ACHN (cell line): ENCODE measurements around the gene CCDC6.

Experiments
- DNase-seq: peaks from one replicate; pipeline ENCODE4 v3.0.0-alpha.2; 2015
- in situ Hi-C: cut with HindIII; loops from 2 replicates; pipeline ENCODE4 v1.10.0; 2017; ENCODE audit warnings: low sequenced_read_pairs, low pct_ligation_motif_present, low pct_unique_long_range_greater_than_20kb

Gene CCDC6

GRCh38 chr10:59830601-59831259 lies 75.6 kb downstream of the CCDC6 start:
- in situ Hi-C loops, result no loop called here
- DNase-seq, result peak; percentile 63

DNA sequence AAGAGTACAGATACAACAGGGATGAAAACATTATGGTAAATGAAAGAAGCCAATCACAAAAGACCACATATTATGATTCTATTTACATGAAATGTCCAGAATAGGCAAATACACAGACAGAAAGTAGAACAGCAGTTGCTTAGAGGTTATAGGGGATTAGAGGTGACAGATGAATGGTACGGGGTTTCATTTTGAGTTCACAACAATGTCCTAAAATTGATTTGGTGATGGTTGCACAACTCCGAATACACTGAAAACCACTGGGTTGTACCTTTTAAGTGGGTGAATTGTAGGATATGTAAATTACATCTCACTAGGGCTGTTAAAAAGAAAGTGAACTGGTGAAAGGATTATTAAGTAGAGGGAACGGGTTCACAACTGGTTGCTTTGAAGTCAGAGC lies 76.8 kb downstream of the CCDC6 start:
- no peak for DNase-seq
- in situ Hi-C loops, result no loop called here

- in situ Hi-C loops, result no loop called here
These were observed 77.3 kb downstream of the CCDC6 start for GRCh38 chr10:59829024-59829423.

GRCh38 chr10:59825932-59826331 lies 80.4 kb downstream of the CCDC6 start:
- in situ Hi-C loops, result no loop called here
- DNase-seq, result no peak

More at GRCh38 chr10:59829024-59829423, 77.3 kb downstream of the CCDC6 start:
- DNase-seq, result no peak

DNA sequence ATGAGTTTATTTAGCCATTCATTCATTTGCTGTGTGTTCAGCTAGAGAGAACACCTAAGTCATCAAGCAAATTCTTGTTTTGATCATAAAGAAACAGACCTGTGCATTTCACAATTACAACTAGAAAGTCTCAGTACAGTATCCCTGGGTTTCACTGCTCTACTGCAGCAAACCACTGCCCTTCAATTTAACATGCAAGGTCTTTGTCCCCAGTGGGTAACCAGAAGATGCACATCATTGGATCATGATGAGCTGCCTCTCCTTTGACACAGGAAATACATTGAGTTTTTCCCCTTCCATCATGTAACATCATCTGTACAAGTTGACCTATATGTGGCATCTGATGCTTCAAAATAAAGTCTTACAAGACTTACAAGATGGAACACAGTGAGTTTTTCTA lies 82.6 kb downstream of the CCDC6 start:
- in situ Hi-C loops, result loop anchor here (25.0 kb wide), 1 partner anchor 211 kb away; no protein-coding TSS in a partner anchor
- no peak for DNase-seq

- in situ Hi-C loops, result loop anchor here (25.0 kb wide), 1 partner anchor 211 kb away; no protein-coding TSS in a partner anchor
These were observed 83.2 kb downstream of the CCDC6 start for GRCh38 chr10:59823111-59823510.

GRCh38 chr10:59820471-59820870 lies 85.9 kb downstream of the CCDC6 start:
- in situ Hi-C loops, result loop anchor here (25.0 kb wide), 1 partner anchor 208 kb away; no protein-coding TSS in a partner anchor
- DNase-seq, result no peak

More at GRCh38 chr10:59823111-59823510, 83.2 kb downstream of the CCDC6 start:
- no peak for DNase-seq

GRCh38 chr10:59819683-59820082 lies 86.7 kb downstream of the CCDC6 start:
- DNase-seq, result no peak
- in situ Hi-C loops, result loop anchor here (25.0 kb wide), 1 partner anchor 207 kb away; no protein-coding TSS in a partner anchor

- DNase-seq, result no peak
- in situ Hi-C loops, result loop anchor here (25.0 kb wide), 1 partner anchor 207 kb away; no protein-coding TSS in a partner anchor
These were observed 87.1 kb downstream of the CCDC6 start for GRCh38 chr10:59819265-59819664.

GRCh38 chr10:59817773-59818172 lies 88.6 kb downstream of the CCDC6 start:
- in situ Hi-C loops, result loop anchor here (25.0 kb wide), 1 partner anchor 205 kb away; no protein-coding TSS in a partner anchor
- DNase-seq, result no peak

GRCh38 chr10:59814878-59815277 lies 91.5 kb downstream of the CCDC6 start:
- DNase-seq, result no peak
- in situ Hi-C loops, result loop anchor here (25.0 kb wide), 1 partner anchor 203 kb away; no protein-coding TSS in a partner anchor

GRCh38 chr10:59812519-59813122 lies 93.7 kb downstream of the CCDC6 start:
- DNase-seq, result no peak
- in situ Hi-C loops, result loop anchor here (25.0 kb wide), 1 partner anchor 200 kb away; no protein-coding TSS in a partner anchor

GRCh38 chr10:59809644-59809974 lies 96.7 kb downstream of the CCDC6 start:
- in situ Hi-C loops, result loop anchor here (25.0 kb wide), 1 partner anchor 197 kb away; no protein-coding TSS in a partner anchor
- DNase-seq, result no peak

- in situ Hi-C loops, result loop anchor here (25.0 kb wide), 1 partner anchor 197 kb away; no protein-coding TSS in a partner anchor
- peak; percentile 75 for DNase-seq
These were observed 97.3 kb downstream of the CCDC6 start for GRCh38 chr10:59808896-59809643.

GRCh38 chr10:59807629-59808620 lies 98.4 kb downstream of the CCDC6 start:
- no peak for DNase-seq
- in situ Hi-C loops, result loop anchor here (25.0 kb wide), 1 partner anchor 196 kb away; no protein-coding TSS in a partner anchor

DNA sequence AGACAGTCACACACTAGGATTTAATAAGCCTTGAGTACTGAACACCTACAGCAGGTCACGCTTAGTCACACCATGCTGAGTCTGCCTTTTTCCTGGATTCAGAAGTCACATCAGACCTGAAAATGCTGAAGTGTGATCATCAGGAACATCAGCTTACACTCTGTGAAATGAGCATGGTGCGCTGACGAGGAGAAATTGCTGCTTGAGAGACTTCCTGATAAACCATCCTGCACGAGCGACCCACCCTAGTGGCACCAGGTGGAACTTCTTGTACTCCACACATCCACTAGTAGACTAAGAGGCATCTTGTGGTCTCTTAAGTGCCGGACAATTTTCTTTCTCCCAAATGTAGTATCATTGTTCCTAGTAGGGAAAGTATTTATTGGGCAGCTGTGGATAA lies 101.3 kb downstream of the CCDC6 start:
- peak; percentile 41 for DNase-seq
- in situ Hi-C loops, result loop anchor here (25.0 kb wide), 1 partner anchor 193 kb away; no protein-coding TSS in a partner anchor

- in situ Hi-C loops, result loop anchor here (25.0 kb wide), 1 partner anchor 192 kb away; no protein-coding TSS in a partner anchor
These were observed 102.1 kb downstream of the CCDC6 start for GRCh38 chr10:59804220-59804619.

DNA sequence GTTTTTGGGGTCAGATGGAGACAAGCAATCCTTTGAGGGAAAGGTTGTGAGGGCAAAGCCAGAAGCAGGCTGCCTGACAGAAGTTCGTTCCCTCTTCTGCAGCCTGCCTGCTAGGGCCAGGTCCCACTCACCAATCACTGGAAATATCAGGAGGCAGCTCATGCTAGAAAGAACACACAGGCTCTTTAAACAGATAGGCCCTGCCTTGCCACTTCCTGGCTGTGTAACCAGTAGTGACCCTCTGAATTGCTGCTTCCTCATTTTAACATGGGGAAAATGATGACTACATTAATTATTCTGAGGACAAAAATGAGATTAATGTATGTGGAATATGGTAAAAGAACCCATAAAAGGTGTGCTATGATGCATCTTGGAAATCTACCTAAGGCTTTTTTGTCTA lies 102.6 kb downstream of the CCDC6 start:
- in situ Hi-C loops, result loop anchor here (25.0 kb wide), 1 partner anchor 191 kb away; no protein-coding TSS in a partner anchor
- DNase-seq, result no peak

More at GRCh38 chr10:59804220-59804619, 102.1 kb downstream of the CCDC6 start:
- no peak for DNase-seq
